Erythroblast (primary cell): Measurements from ENCODE around the gene ACADSB.

Source experiments
- GATA1 ChIP-seq: IDR thresholded peaks from 2 replicates; pipeline ENCODE4 v1.6.1; 2011; ENCODE audit warnings: low read depth, mild to moderate bottlenecking, control low read depth, low read length, moderate library complexity
- POLR2A ChIP-seq: IDR thresholded peaks from 2 replicates; pipeline ENCODE4 v1.6.1; 2011; ENCODE audit warnings: mild to moderate bottlenecking, low read length

DNA sequence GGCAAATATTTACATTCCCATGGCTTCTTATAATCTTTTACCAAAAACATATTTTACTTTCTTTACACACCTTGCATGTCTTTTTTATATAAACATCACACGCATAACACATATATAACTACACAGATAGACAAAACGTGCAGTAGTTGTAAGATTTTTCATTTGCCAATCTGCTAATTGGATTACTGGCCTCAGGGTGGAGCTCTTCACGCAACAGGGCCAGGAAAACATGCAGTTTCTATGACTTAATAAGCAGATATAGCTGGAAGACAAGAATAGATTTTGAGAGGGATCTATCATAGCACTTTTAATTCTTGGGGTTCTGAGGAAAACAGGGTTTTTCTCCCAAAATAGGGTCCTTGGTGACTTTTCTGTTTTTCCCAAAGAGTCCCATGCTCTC is 12.7 kb downstream of the ACADSB start:
- TF ChIP-seq POLR2A = no peak
- no peak for TF ChIP-seq GATA1
